ENCODE measurements around the gene ZNF280D.

The ZNF280D gene

DNA sequence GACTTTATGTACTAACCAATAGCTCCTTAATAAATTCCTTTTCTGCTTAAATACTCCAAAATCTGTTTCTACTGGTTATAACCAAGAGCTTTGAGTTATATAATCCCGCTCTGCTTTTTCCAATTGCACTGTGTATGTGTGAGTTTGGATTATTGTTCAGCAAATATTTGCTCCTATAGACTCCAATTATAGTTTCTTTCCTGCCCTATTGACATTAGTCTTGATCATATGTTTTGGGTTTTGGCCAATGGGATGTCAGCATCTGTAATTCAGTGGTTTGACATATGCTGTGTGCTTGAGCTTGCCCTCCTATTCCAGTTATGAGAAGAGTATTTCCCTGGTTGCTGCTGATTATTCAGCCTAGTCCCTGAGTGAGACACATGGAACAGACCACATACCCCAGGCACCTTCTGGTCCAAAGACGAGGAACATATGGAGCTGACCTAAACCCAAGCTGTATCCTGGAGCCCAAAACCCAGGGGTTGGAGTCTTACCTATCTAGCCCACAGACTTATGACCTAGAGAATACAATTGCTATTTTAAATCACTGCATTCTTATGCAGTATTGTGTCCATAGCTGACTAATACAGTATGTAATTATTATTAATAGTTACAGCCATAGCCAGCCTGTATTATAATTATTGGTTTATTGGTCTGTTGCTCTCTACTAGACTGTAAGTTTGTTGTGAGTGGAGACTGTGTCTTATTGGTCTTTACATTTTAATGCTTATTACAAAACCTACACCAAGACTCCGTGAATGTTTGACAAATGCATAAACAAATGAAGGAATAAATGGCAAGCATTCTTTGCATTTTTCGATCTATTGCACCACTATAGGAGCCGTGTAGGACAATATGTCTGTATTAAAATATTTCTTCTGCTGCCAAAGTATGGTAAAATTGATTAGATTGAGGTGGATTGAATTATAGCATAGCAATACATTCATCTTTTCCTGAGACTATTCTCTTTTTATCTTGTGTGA, 11.7 kb upstream of the ZNF280D start:
- H3K36me3 ChIP-seq (replicated peaks; ENCODE audit: low read depth, low read length), result no peaks in the 10 kb centered on the region
- no peaks in the 10 kb centered on the region for H3K4me1 ChIP-seq (ENCODE audit: low read length)
- H2AFZ ChIP-seq (ENCODE audit: low read depth, low read length), result no peak overlapping the region
- H3K27ac ChIP-seq (ENCODE audit: low read length), result no peak overlapping the region
- no peaks in the 10 kb centered on the region for H3K27me3 ChIP-seq (ENCODE audit: low read depth, low read length)
- no peaks in the 10 kb centered on the region for H3K9me3 ChIP-seq (ENCODE audit: insufficient read depth, low read length)
- H3K9ac ChIP-seq (ENCODE audit: low read length), result no peak overlapping the region
- H3K4me2 ChIP-seq (ENCODE audit: low read length), result no peak overlapping the region
- no peak overlapping the region for H3K4me3 ChIP-seq (ENCODE audit: low read length)
- no peaks in the 10 kb centered on the region for H4K20me1 ChIP-seq (ENCODE audit: insufficient read depth, low read length)
- TF ChIP-seq, protein P1, sequence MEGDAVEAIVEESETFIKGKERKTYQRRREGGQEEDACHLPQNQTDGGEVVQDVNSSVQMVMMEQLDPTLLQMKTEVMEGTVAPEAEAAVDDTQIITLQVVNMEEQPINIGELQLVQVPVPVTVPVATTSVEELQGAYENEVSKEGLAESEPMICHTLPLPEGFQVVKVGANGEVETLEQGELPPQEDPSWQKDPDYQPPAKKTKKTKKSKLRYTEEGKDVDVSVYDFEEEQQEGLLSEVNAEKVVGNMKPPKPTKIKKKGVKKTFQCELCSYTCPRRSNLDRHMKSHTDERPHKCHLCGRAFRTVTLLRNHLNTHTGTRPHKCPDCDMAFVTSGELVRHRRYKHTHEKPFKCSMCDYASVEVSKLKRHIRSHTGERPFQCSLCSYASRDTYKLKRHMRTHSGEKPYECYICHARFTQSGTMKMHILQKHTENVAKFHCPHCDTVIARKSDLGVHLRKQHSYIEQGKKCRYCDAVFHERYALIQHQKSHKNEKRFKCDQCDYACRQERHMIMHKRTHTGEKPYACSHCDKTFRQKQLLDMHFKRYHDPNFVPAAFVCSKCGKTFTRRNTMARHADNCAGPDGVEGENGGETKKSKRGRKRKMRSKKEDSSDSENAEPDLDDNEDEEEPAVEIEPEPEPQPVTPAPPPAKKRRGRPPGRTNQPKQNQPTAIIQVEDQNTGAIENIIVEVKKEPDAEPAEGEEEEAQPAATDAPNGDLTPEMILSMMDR (IDR thresholded peaks at IDR 0.05; ENCODE audit: low read depth, low read length), result no peak
- no peak for TF ChIP-seq EZH2phosphoT487 (IDR thresholded peaks at IDR 0.05; ENCODE audit: low read depth)
- no peaks in the 10 kb centered on the region for H3K79me2 ChIP-seq (ENCODE audit: low read length)

DNA sequence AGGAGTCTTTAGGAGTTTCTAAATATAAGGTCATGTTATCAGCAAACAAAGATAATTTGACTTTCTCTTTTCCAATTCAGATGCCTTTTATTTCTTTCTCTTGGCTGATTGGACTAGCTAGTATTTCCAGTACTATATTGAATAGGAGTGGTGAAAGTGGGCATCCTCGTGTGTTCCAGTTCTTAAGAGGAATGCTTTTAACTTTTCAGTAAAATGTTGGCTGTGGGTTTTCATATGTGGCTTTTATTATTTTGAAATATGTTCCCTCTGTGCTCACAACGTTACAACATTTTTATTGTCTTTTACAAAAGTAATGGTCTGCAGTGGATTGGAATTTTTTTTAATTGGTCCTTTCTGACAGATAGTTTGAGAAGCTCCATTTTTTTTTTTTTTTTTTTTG, 8.2 kb upstream of the ZNF280D start:
- Histone ChIP-seq H3K27ac (ENCODE audit: low read length) (no peak overlapping the region), H3K36me3 (replicated peaks; ENCODE audit: low read depth, low read length) (no peaks in the 10 kb centered on the region), H4K20me1 (ENCODE audit: insufficient read depth, low read length) (no peaks in the 10 kb centered on the region), H3K4me1 (ENCODE audit: low read length) (no peaks in the 10 kb centered on the region), H3K9me3 (ENCODE audit: insufficient read depth, low read length) (no peaks in the 10 kb centered on the region), H3K4me2 (ENCODE audit: low read length) (no peak overlapping the region), H3K9ac (ENCODE audit: low read length) (no peak overlapping the region), H3K4me3 (ENCODE audit: low read length) (no peak overlapping the region), H2AFZ (ENCODE audit: low read depth, low read length) (no peak overlapping the region), H3K27me3 (ENCODE audit: low read depth, low read length) (peaks cover 4% of the 10 kb centered on the region; the same call in 1 of the 2 replicates), H3K79me2 (ENCODE audit: low read length) (no peaks in the 10 kb centered on the region)
- TF ChIP-seq EZH2phosphoT487 (IDR thresholded peaks at IDR 0.05; ENCODE audit: low read depth), result no peak
- TF ChIP-seq, protein P1 (IDR thresholded peaks at IDR 0.05; ENCODE audit: low read depth, low read length), result no peak

DNA sequence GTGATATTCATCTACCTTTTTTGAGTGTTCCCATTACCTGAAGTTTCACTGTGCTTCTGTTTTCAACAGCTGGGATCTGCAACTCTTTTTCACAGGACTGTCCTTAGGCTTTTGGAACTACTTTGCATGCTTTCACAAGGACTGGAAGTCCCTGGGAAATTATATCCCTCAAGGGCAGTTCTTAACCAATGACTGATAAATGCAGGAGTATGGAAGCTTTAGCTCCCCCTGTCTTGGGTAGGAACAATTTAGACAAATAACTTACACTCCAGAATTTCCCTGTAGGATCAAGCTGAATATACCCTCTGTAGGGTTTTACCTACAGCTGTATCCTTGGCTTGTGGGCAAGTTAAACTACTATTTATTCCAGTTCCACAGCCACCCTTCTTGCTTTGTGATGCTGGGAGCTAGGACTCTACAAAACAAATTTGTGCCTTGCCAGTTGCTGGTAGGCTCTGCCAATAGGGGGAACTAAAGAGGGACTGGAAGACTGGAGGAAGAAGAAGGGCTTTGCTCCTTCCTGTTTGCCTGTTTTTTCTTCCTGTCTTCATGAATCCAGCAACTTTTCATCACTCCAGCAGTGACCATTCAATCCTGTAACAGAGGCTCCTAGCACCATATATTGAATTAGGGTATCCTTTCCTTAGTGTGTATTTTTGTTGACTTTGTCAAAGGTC, 6.8 kb upstream of the ZNF280D start:
- H3K27me3 ChIP-seq (ENCODE audit: low read depth, low read length), result peaks cover 4% of the 10 kb centered on the region; the same call in 1 of the 2 replicates
- no peak overlapping the region; the same call in 1 of the 2 replicates for H3K4me3 ChIP-seq (ENCODE audit: low read length)
- no peaks in the 10 kb centered on the region for H3K36me3 ChIP-seq (replicated peaks; ENCODE audit: low read depth, low read length)
- H3K9ac ChIP-seq (ENCODE audit: low read length), result no peak overlapping the region
- H4K20me1 ChIP-seq (ENCODE audit: insufficient read depth, low read length), result no peaks in the 10 kb centered on the region
- H2AFZ ChIP-seq (ENCODE audit: low read depth, low read length), result peak overlapping the region; percentile 62; the same call in 1 of the 2 replicates
- H3K27ac ChIP-seq (ENCODE audit: low read length), result no peak overlapping the region
- no peak overlapping the region for H3K4me2 ChIP-seq (ENCODE audit: low read length)
- no peaks in the 10 kb centered on the region for H3K4me1 ChIP-seq (ENCODE audit: low read length)
- no peaks in the 10 kb centered on the region for H3K79me2 ChIP-seq (ENCODE audit: low read length)
- H3K9me3 ChIP-seq (ENCODE audit: insufficient read depth, low read length), result no peaks in the 10 kb centered on the region
- TF ChIP-seq EZH2phosphoT487 (IDR thresholded peaks at IDR 0.05; ENCODE audit: low read depth), result no peak
- TF ChIP-seq, protein P1 (IDR thresholded peaks at IDR 0.05; ENCODE audit: low read depth, low read length), result peak; percentile 33

DNA sequence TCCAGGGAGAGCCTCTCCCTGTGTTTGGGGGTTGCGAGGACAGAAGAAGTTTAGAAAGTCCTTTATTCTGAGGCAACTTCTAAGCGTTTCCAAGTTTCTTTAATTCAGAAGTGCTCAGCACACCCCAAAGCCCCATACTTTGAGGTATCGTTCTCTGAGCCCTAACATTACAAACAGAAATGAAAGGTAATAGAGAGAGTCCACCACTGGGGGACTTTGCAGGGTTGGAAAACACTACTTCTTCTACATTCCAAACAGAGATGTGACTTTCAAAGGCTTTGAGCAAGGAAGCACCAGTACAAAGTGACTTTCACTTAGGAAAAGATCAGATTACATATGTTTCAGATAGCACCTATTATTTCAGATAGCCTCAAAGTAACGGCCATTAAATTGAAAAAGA, 6.2 kb upstream of the ZNF280D start:
- Histone ChIP-seq H3K9me3 (ENCODE audit: insufficient read depth, low read length) (no peaks in the 10 kb centered on the region), H3K9ac (ENCODE audit: low read length) (no peak overlapping the region), H3K4me2 (ENCODE audit: low read length) (no peak overlapping the region), H3K79me2 (ENCODE audit: low read length) (no peaks in the 10 kb centered on the region), H3K27ac (ENCODE audit: low read length) (no peak overlapping the region), H3K4me3 (ENCODE audit: low read length) (no peak overlapping the region), H4K20me1 (ENCODE audit: insufficient read depth, low read length) (no peaks in the 10 kb centered on the region), H3K36me3 (replicated peaks; ENCODE audit: low read depth, low read length) (no peaks in the 10 kb centered on the region), H3K4me1 (ENCODE audit: low read length) (no peaks in the 10 kb centered on the region), H3K27me3 (ENCODE audit: low read depth, low read length) (peaks cover 4% of the 10 kb centered on the region; the same call in 1 of the 2 replicates), H2AFZ (ENCODE audit: low read depth, low read length) (no peak overlapping the region)
- TF ChIP-seq, protein P1 (IDR thresholded peaks at IDR 0.05; ENCODE audit: low read depth, low read length), result no peak
- no peak for TF ChIP-seq EZH2phosphoT487 (IDR thresholded peaks at IDR 0.05; ENCODE audit: low read depth)

All from OCI-LY3 (cell line).